ENCODE measurements around the gene PLAAT2.

- no peak for TF ChIP-seq ZNF384 (IDR thresholded peaks at IDR 0.05)
- no peak for TF ChIP-seq TARDBP (IDR thresholded peaks at IDR 0.05)
- TF ChIP-seq ELF4 (IDR thresholded peaks at IDR 0.05): no peak
- TF ChIP-seq BHLHE40 (IDR thresholded peaks at IDR 0.05; ENCODE audit: borderline replicate concordance): no peak
- TF ChIP-seq HDGF (IDR thresholded peaks at IDR 0.05; ENCODE audit: borderline replicate concordance): no peak
- no peak for TF ChIP-seq SP1 (IDR thresholded peaks at IDR 0.05)
- TF ChIP-seq ARNT (IDR thresholded peaks at IDR 0.05): no peak
- TF ChIP-seq FOXA1 (IDR thresholded peaks at IDR 0.05): no peak
- TF ChIP-seq NFRKB (IDR thresholded peaks at IDR 0.05): no peak
- TF ChIP-seq SUZ12 (IDR thresholded peaks at IDR 0.05): no peak
- no peak for TF ChIP-seq FOXK2 (IDR thresholded peaks at IDR 0.05)
- TF ChIP-seq PKNOX1 (IDR thresholded peaks at IDR 0.05): no peak
- no peak for TF ChIP-seq L3MBTL2 (conservative IDR thresholded peaks at IDR 0.05)
These were observed 4.6 kb downstream of the PLAAT2 start for GRCh38 chr11:63558459-63559157.

Data from HEK293T (cell line).